ENCODE data around the gene CTNND2.

The CTNND2 gene

GRCh38 chr5:11904265-11904906 lies at the start of gene CTNND2:
TSS of gene CTNND2 (minus strand) at chr5:11904446. CDS start at chr5:11903853, 593 bp downstream.
- FAIRE-seq = no peak

GRCh38 chr5:11946317-11946716 lies 42.1 kb upstream of the CTNND2 start:
- no peak for FAIRE-seq

GRCh38 chr5:11941566-11941965 lies 37.3 kb upstream of the CTNND2 start:
- FAIRE-seq = no peak

- FAIRE-seq = no peak
Observed at GRCh38 chr5:11931638-11932037, 27.4 kb upstream of the CTNND2 start.

GRCh38 chr5:11928909-11929308 lies 24.7 kb upstream of the CTNND2 start:
- no peak for FAIRE-seq

- no peak for FAIRE-seq
Observed at GRCh38 chr5:11925701-11926100, 21.5 kb upstream of the CTNND2 start.

- FAIRE-seq = no peak
Observed at GRCh38 chr5:11922394-11922793, 18.1 kb upstream of the CTNND2 start.

- FAIRE-seq = no peak
Observed at GRCh38 chr5:11918463-11919045, 14.3 kb upstream of the CTNND2 start.

- no peak for FAIRE-seq
Observed at GRCh38 chr5:11909471-11909870, 5.2 kb upstream of the CTNND2 start.

GRCh38 chr5:11906497-11906896 lies 2.3 kb upstream of the CTNND2 start:
- no peak for FAIRE-seq

- no peak for FAIRE-seq
Observed at GRCh38 chr5:11905206-11905605, 960 bp upstream of the CTNND2 start.

- no peak for FAIRE-seq
Observed at GRCh38 chr5:11903614-11904264, 507 bp downstream of the CTNND2 start.

- no peak for FAIRE-seq
Observed at GRCh38 chr5:11903121-11903613, 1.1 kb downstream of the CTNND2 start.

- FAIRE-seq = no peak
Observed at GRCh38 chr5:11902201-11902619, 2.0 kb downstream of the CTNND2 start.

- no peak for FAIRE-seq
Observed at GRCh38 chr5:11898787-11899186, 5.5 kb downstream of the CTNND2 start.

- FAIRE-seq = no peak
Observed at GRCh38 chr5:11897781-11898180, 6.5 kb downstream of the CTNND2 start.

GRCh38 chr5:11894992-11895391 lies 9.3 kb downstream of the CTNND2 start:
- no peak for FAIRE-seq

- FAIRE-seq = no peak
Observed at GRCh38 chr5:11892832-11893231, 11.4 kb downstream of the CTNND2 start.

- no peak for FAIRE-seq
Observed at GRCh38 chr5:11890777-11891176, 13.5 kb downstream of the CTNND2 start.

GRCh38 chr5:11888221-11888620 lies 16.0 kb downstream of the CTNND2 start:
- no peak for FAIRE-seq

- FAIRE-seq = no peak
Observed at GRCh38 chr5:11878814-11879213, 25.4 kb downstream of the CTNND2 start.

- no peak for FAIRE-seq
Observed at GRCh38 chr5:11873587-11873986, 30.7 kb downstream of the CTNND2 start.

GRCh38 chr5:11869203-11869602 lies 35.0 kb downstream of the CTNND2 start:
- no peak for FAIRE-seq

- no peak for FAIRE-seq
Observed at GRCh38 chr5:11863911-11864310, 40.3 kb downstream of the CTNND2 start.
